Panc1 (cell line): ENCODE results near the gene PCGF6. TPM values are rescaled to one million over a fixed set of nuclear protein-coding genes. Genes with fewer than 3 reads are reported as not detected.

ENCODE experiments used
- ATAC-seq: fragments of 200-7000 bp; cut with Tn5 transposase; 2 replicates; pipeline ENCODE4 v1.9.1; 2020; ENCODE audit warnings: mild to moderate bottlenecking, moderate library complexity
- BruUV-seq: library from RNA; stranded (reverse); fragments of 400-500 nt; replicated peaks from 2 replicates; lab custom pipeline; 2021; lab: Mats Ljungman, UMichigan
- CTCF ChIA-PET: fragments of 300-600 bp; sonication (Branson Sonifier 250); formaldehyde crosslinking; loops from one replicate; lab custom pipeline; 2022; ENCODE audit warnings: antibody characterized with exemption; lab: Charles Lee
- POLR2A ChIA-PET: fragments of 300-600 bp; sonication (Branson Sonifier 250); formaldehyde crosslinking; loops from one replicate; lab custom pipeline; 2022; ENCODE audit warnings: antibody characterized with exemption; lab: Charles Lee
- DNase-seq: peaks from one replicate; pipeline ENCODE4 v3.0.0-alpha.2; 2010; ENCODE audit warnings: low read depth, low spot score
- H3K27ac ChIP-seq: 2 replicates; pipeline ENCODE4 v1.5.1; 2011; ENCODE audit warnings: mild to moderate bottlenecking, low read length, inconsistent platforms
- H3K27me3 ChIP-seq: fragments of 200-500 bp; sonication (Bioruptor generic); 2 replicates; pipeline ENCODE4 v1.6.0; 2014; ENCODE audit warnings: low read length, inconsistent platforms; ENCODE audit not compliant: control insufficient read depth, insufficient read depth
- H3K36me3 ChIP-seq: fragments of 200-500 bp; sonication (Bioruptor generic); 2 replicates; pipeline ENCODE4 v1.5.1; 2014; ENCODE audit warnings: inconsistent platforms, mild to moderate bottlenecking, low read length, moderate library complexity; ENCODE audit not compliant: control insufficient read depth, insufficient read depth
- H3K4me1 ChIP-seq: 2 replicates; pipeline ENCODE4 v1.5.1; 2011; ENCODE audit warnings: inconsistent platforms, mild to moderate bottlenecking, low read length, moderate library complexity; ENCODE audit not compliant: control insufficient read depth, insufficient read depth
- H3K4me3 ChIP-seq, 2 experiments: 2 replicates each; pipeline ENCODE4 v1.5.1; 2011 to 2012; ENCODE audit warnings: low read depth in 2 of 2, low read length in 2 of 2, mild to moderate bottlenecking in 2 of 2, inconsistent platforms in 1 of 2, moderate library complexity in 1 of 2
- H3K9me3 ChIP-seq: fragments of 200-500 bp; sonication (Bioruptor generic); 2 replicates; pipeline ENCODE4 v1.5.1; 2014; ENCODE audit warnings: low read depth, mild to moderate bottlenecking, inconsistent platforms, low read length, moderate library complexity; ENCODE audit not compliant: control insufficient read depth, insufficient read depth
- CTCF ChIP-seq: fragments of 450-650 bp; IDR thresholded peaks from 2 replicates; pipeline ENCODE4 v1.5.1; 2017; ENCODE audit warnings: mild to moderate bottlenecking
- POLR2AphosphoS5 ChIP-seq: IDR thresholded peaks from 2 replicates; pipeline ENCODE4 v1.6.1; 2012; ENCODE audit warnings: mild to moderate bottlenecking, low read depth, low read length, moderate library complexity
- REST ChIP-seq, 2 experiments: IDR thresholded peaks; 2 replicates each; pipeline ENCODE4 v1.6.1; 2011 to 2012; ENCODE audit warnings: low read depth in 2 of 2, control low read depth in 1 of 2, low read length in 1 of 2, mild to moderate bottlenecking in 1 of 2, moderate library complexity in 1 of 2; ENCODE audit not compliant: insufficient read depth in 1 of 2
- SIN3A ChIP-seq: IDR thresholded peaks from 2 replicates; pipeline ENCODE4 v1.6.1; 2012; ENCODE audit warnings: low read depth, mild to moderate bottlenecking, low read length, moderate library complexity, borderline replicate concordance; ENCODE audit not compliant: insufficient read depth
- TCF7L2 ChIP-seq: IDR thresholded peaks from 2 replicates; pipeline ENCODE4 v1.6.1; 2011; ENCODE audit warnings: mild to moderate bottlenecking, low read depth, low read length, inconsistent platforms
- in situ Hi-C: cut with HindIII; loops from 2 replicates; pipeline ENCODE4 v1.10.0; 2016; ENCODE audit warnings: low sequenced_read_pairs, low pct_unique_long_range_greater_than_20kb
- intact Hi-C: fragments of 100-400 bp; cut with micrococcal nuclease; formaldehyde crosslinking; loops from one replicate; pipeline ENCODE4 v1.10.0; 2022; ENCODE audit not compliant: unreplicated experiment
- total RNA-seq: library from RNA; stranded (reverse); gene quantifications from one replicate; pipeline ENCODE4 v1.2.1, GENCODE V29; 2021; ENCODE audit not compliant: unreplicated experiment

Gene PCGF6
- total RNA-seq, 1 experiment from 2014 or later: 18.0 TPM

- no peak for ATAC-seq
- Histone ChIP-seq H3K9me3 (no peaks in the 10 kb centered on the region), H3K27me3 (peaks cover 10% of the 10 kb centered on the region), H3K4me1 (0 out of 2 replicates have a peak, but pooled peaks cover 3% of the 10 kb centered on the region), H3K36me3 (no peaks in the 10 kb centered on the region), H3K27ac (no peak overlapping the region), H3K4me3 (no peak overlapping the region)
- no TSS peak for BruUV-seq
- DNase-seq: no peak
- ChIA-PET CTCF (no interaction called here), POLR2A (no interaction called here)
- intact Hi-C loops (no loop called here), in situ Hi-C loops (no loop called here)
- no peak for TF ChIP-seq SIN3A
- TF ChIP-seq REST (IDR thresholded peaks at IDR 0.05; ENCODE audit: insufficient read depth in 1 of 2, low read depth in 2 of 2, low read length in 1 of 2): peak; percentile 99
Observed at GRCh38 chr10:103278862-103279298, 72.1 kb downstream of the PCGF6 start.

- BruUV-seq: no TSS peak
- no peak for DNase-seq
- no peak overlapping the region for H3K27ac ChIP-seq
- H3K4me1 ChIP-seq: peaks cover 5% of the 10 kb centered on the region
- peaks cover 10% of the 10 kb centered on the region for H3K27me3 ChIP-seq
- POLR2A ChIA-PET: no interaction called here
- no peak for TF ChIP-seq REST (IDR thresholded peaks at IDR 0.05; ENCODE audit: insufficient read depth in 1 of 2, low read depth in 2 of 2, low read length in 1 of 2)
- TF ChIP-seq TCF7L2: no peak
- TF ChIP-seq SIN3A: no peak
- TF ChIP-seq POLR2AphosphoS5: no peak
- no peak for TF ChIP-seq CTCF
- no peaks in the 10 kb centered on the region for H3K36me3 ChIP-seq
- CTCF ChIA-PET: no interaction called here
- no peak for ATAC-seq
- in situ Hi-C loops: no loop called here
- H3K9me3 ChIP-seq: no peaks in the 10 kb centered on the region
- no peak overlapping the region; a peak in 1 of 4 replicates for H3K4me3 ChIP-seq
- intact Hi-C loops: no loop called here
Observed at GRCh38 chr10:103278537-103278823, 72.5 kb downstream of the PCGF6 start.
